HepG2 (cell line): ENCODE results near the gene CD19. TPM values are rescaled to one million over a fixed set of nuclear protein-coding genes. Genes with fewer than 3 reads are reported as not detected.

Source experiments
- CAMTA2 ChIP-seq: sonication (generic); formaldehyde crosslinking; IDR thresholded peaks from 2 replicates; pipeline ENCODE4 v1.4.0; 2020; ENCODE audit warnings: mild to moderate bottlenecking, missing genetic modification reagents, borderline replicate concordance
- CEBPB ChIP-seq: IDR thresholded peaks from 2 replicates; pipeline ENCODE4 v1.6.1; 2011; ENCODE audit warnings: low read depth, low read length, improper control_type of control experiment, borderline replicate concordance
- CHD2 ChIP-seq: IDR thresholded peaks from 2 replicates; pipeline ENCODE4 v1.6.1; 2011; ENCODE audit warnings: low read depth, low read length, improper control_type of control experiment
- E2F2 ChIP-seq: sonication (generic); formaldehyde crosslinking; IDR thresholded peaks from 2 replicates; pipeline ENCODE4 v1.4.0; 2020; ENCODE audit warnings: missing genetic modification reagents, borderline replicate concordance
- EHMT2 ChIP-seq: fragments of 200-600 bp; sonication (generic); IDR thresholded peaks from 2 replicates; pipeline ENCODE4 v1.7.0; 2017; ENCODE audit warnings: antibody characterized with exemption, low read depth, low read length, borderline replicate concordance
- FOXA3 ChIP-seq: IDR thresholded peaks from 2 replicates; pipeline ENCODE4 v1.6.1; 2016; ENCODE audit warnings: missing genetic modification reagents, missing compliant biosample characterization
- GABPB1 ChIP-seq: IDR thresholded peaks from 2 replicates; pipeline ENCODE4 v1.6.1; 2016; ENCODE audit warnings: mild to moderate bottlenecking, missing genetic modification reagents, moderate library complexity, missing compliant biosample characterization
- HHEX ChIP-seq: IDR thresholded peaks from 2 replicates; pipeline ENCODE4 v1.6.1; 2016; ENCODE audit warnings: control low read depth
- HNF4G ChIP-seq, 2 experiments: sonication (generic) in 1 of 2; formaldehyde crosslinking in 1 of 2; IDR thresholded peaks; 2 replicates each; pipeline versions ENCODE4 v1.4.0 to v1.6.1; 2011 to 2020; ENCODE audit warnings: borderline replicate concordance in 2 of 2, low read depth in 2 of 2, mild to moderate bottlenecking in 2 of 2, low read length in 1 of 2, missing genetic modification reagents in 1 of 2, moderate library complexity in 1 of 2
- HOMEZ ChIP-seq: IDR thresholded peaks from 2 replicates; pipeline ENCODE4 v1.6.1; 2016; ENCODE audit warnings: low read depth
- IRX3 ChIP-seq: sonication (generic); formaldehyde crosslinking; IDR thresholded peaks from 2 replicates; pipeline ENCODE4 v1.8.1; 2023; ENCODE audit warnings: mild to moderate bottlenecking, low read depth, missing genetic modification reagents, borderline replicate concordance
- JUND ChIP-seq: sonication (generic); formaldehyde crosslinking; IDR thresholded peaks from 2 replicates; pipeline ENCODE4 v1.8.0; 2022; ENCODE audit warnings: mild to moderate bottlenecking, missing genetic modification reagents
- MXD4 ChIP-seq: IDR thresholded peaks from 2 replicates; pipeline ENCODE4 v1.6.1; 2016; ENCODE audit warnings: mild to moderate bottlenecking, missing biosample characterization, missing genetic modification reagents
- RCOR2 ChIP-seq: IDR thresholded peaks from 2 replicates; pipeline ENCODE4 v1.6.1; 2016; ENCODE audit warnings: missing biosample characterization, missing genetic modification reagents
- SETDB1 ChIP-seq: sonication (generic); formaldehyde crosslinking; IDR thresholded peaks from 2 replicates; pipeline ENCODE4 v1.5.1; 2020; ENCODE audit warnings: missing genetic modification reagents, mild to moderate bottlenecking, borderline replicate concordance
- SNAPC2 ChIP-seq: sonication (generic); formaldehyde crosslinking; IDR thresholded peaks from 2 replicates; pipeline ENCODE4 v1.8.1; 2022; ENCODE audit warnings: mild to moderate bottlenecking, missing genetic modification reagents
- SP140L ChIP-seq: sonication (generic); formaldehyde crosslinking; IDR thresholded peaks from 2 replicates; pipeline ENCODE4 v1.4.0; 2020; ENCODE audit warnings: missing genetic modification reagents, borderline replicate concordance
- TBP ChIP-seq: sonication (generic); formaldehyde crosslinking; IDR thresholded peaks from 2 replicates; pipeline ENCODE4 v1.5.0; 2020; ENCODE audit warnings: missing genetic modification reagents
- TEAD2 ChIP-seq: sonication (generic); formaldehyde crosslinking; IDR thresholded peaks from 2 replicates; pipeline ENCODE4 v1.9.0; 2021; ENCODE audit warnings: missing genetic modification reagents
- TOE1 ChIP-seq: sonication (generic); formaldehyde crosslinking; IDR thresholded peaks from 2 replicates; pipeline ENCODE4 v1.4.0; 2020; ENCODE audit warnings: mild to moderate bottlenecking, missing genetic modification reagents
- ZBTB37 ChIP-seq: sonication (generic); formaldehyde crosslinking; IDR thresholded peaks from 2 replicates; pipeline ENCODE4 v1.4.0; 2020; ENCODE audit warnings: mild to moderate bottlenecking, missing genetic modification reagents
- ZBTB7A ChIP-seq: sonication (generic); formaldehyde crosslinking; IDR thresholded peaks from 2 replicates; pipeline ENCODE4 v1.8.0; 2022; ENCODE audit warnings: mild to moderate bottlenecking, missing genetic modification reagents
- ZNF333 ChIP-seq: sonication (generic); formaldehyde crosslinking; IDR thresholded peaks from 2 replicates; pipeline ENCODE4 v1.4.0; 2020; ENCODE audit warnings: mild to moderate bottlenecking, missing genetic modification reagents, borderline replicate concordance
- ZNF451 ChIP-seq: sonication (generic); formaldehyde crosslinking; IDR thresholded peaks from 2 replicates; pipeline ENCODE4 v1.5.0; 2020; ENCODE audit warnings: mild to moderate bottlenecking, missing genetic modification reagents
- ZNF543 ChIP-seq: sonication (generic); formaldehyde crosslinking; IDR thresholded peaks from 2 replicates; pipeline ENCODE4 v1.4.0; 2020; ENCODE audit warnings: mild to moderate bottlenecking, missing genetic modification reagents
- ZNF552 ChIP-seq: sonication (generic); formaldehyde crosslinking; IDR thresholded peaks from 2 replicates; pipeline ENCODE4 v1.9.0; 2022; ENCODE audit warnings: missing genetic modification reagents, mild to moderate bottlenecking, borderline replicate concordance
- ZNF644 ChIP-seq: IDR thresholded peaks from 2 replicates; pipeline ENCODE4 v1.6.1; 2016; ENCODE audit warnings: low read depth
- ZNF775 ChIP-seq: sonication (generic); formaldehyde crosslinking; IDR thresholded peaks from 2 replicates; pipeline ENCODE4 v1.4.0; 2020; ENCODE audit warnings: missing genetic modification reagents, mild to moderate bottlenecking, moderate library complexity, borderline replicate concordance
- ZNF782 ChIP-seq: sonication (generic); formaldehyde crosslinking; IDR thresholded peaks from 2 replicates; pipeline ENCODE4 v1.4.0; 2020; ENCODE audit warnings: missing genetic modification reagents, mild to moderate bottlenecking, borderline replicate concordance
- polyA plus RNA-seq, 8 experiments: library from polyadenylated mRNA; depleted of rRNA in 3 of 8; stranded (reverse) in 7 of 8; unstranded in 1 of 8; fragments of >200 nt; fragmentation: Illumina TruSeq in 4 of 8; extraction: Trizol in 4 of 8; gene quantifications; 2 replicates each; pipeline versions ENCODE4 v1.2.1 to v1.2.3, GENCODE V29; 2011 to 2016; ENCODE audit warnings: low read depth in 4 of 8, missing spikeins in 1 of 8, mixed read lengths in 1 of 8; ENCODE audit not compliant: insufficient read depth in 1 of 8
- total RNA-seq, 5 experiments: library from RNA; depleted of rRNA; stranded (reverse); fragments of >200 nt; fragmentation: Illumina TruSeq; extraction: Trizol; gene quantifications; 2 replicates each; pipeline ENCODE4 v1.2.3, GENCODE V29; 2016; ENCODE audit warnings: low read depth in 1 of 5

The CD19 gene
- total and polyA plus RNA-seq, 2 of the 13 experiments (the other 11 are each of a cell fraction or from before 2014, with no cell fraction given), result 0.55 to 1.1 TPM

- TF ChIP-seq HOMEZ (CRISPR knock-in tag) (no peak), TOE1 (CRISPR knock-in tag) (no peak), SP140L (no peak), TEAD2 (CRISPR knock-in tag) (no peak), ZNF543 (no peak), RCOR2 (CRISPR knock-in tag) (no peak), IRX3 (no peak), ZNF644 (CRISPR knock-in tag) (no peak), ZBTB7A (CRISPR knock-in tag) (peak; percentile 53; the same call in 1 of the 2 replicates), E2F2 (no peak), ZBTB37 (no peak), MXD4 (CRISPR knock-in tag) (no peak), HNF4G (IDR thresholded peaks at IDR 0.05; ENCODE audit: borderline replicate concordance, low read depth, low read length) (peak; percentile 64), HNF4G (CRISPR knock-in tag; IDR thresholded peaks at IDR 0.05; ENCODE audit: borderline replicate concordance, low read depth) (no peak), SNAPC2 (CRISPR knock-in tag) (no peak), ZNF333 (CRISPR knock-in tag) (no peak), ZNF782 (CRISPR knock-in tag) (peak; percentile 52; the same call in 1 of the 2 replicates), SETDB1 (CRISPR knock-in tag) (no peak), GABPB1 (CRISPR knock-in tag) (no peak; the same call in 1 of the 2 replicates), EHMT2 (no peak), TBP (no peak), ZNF552 (CRISPR knock-in tag) (no peak), CHD2 (no peak), FOXA3 (CRISPR knock-in tag) (no peak), CEBPB (no peak), ZNF451 (CRISPR knock-in tag) (no peak), ZNF775 (no peak), JUND (CRISPR knock-in tag) (no peak), CAMTA2 (no peak), HHEX (CRISPR knock-in tag) (no peak)
These were observed 5.0 kb downstream of the CD19 start (continued) for GRCh38 chr16:28936784-28937155.
